Ishikawa (cell line): ENCODE data around the gene SELENOV.

ENCODE experiments used
- CEBPB ChIP-seq: IDR thresholded peaks from 2 replicates; pipeline ENCODE4 v1.6.1; 2012
- CREB1 ChIP-seq: IDR thresholded peaks from 2 replicates; pipeline ENCODE4 v1.6.1; 2012; ENCODE audit warnings: low read depth
- EP300 ChIP-seq: IDR thresholded peaks from 2 replicates; pipeline ENCODE4 v1.6.1; 2012; ENCODE audit warnings: borderline replicate concordance
- MAX ChIP-seq: IDR thresholded peaks from 2 replicates; pipeline ENCODE4 v1.6.1; 2012
- RAD21 ChIP-seq: IDR thresholded peaks from 2 replicates; pipeline ENCODE4 v1.6.1; 2012; ENCODE audit warnings: low read depth
- TAF1 ChIP-seq: IDR thresholded peaks from 2 replicates; pipeline ENCODE4 v1.6.1; 2012; ENCODE audit warnings: low read depth, mild to moderate bottlenecking
- YY1 ChIP-seq: IDR thresholded peaks from 2 replicates; pipeline ENCODE4 v1.6.1; 2012; ENCODE audit warnings: low read depth
- TF ChIP-seq, protein P1 (sequence below): IDR thresholded peaks from 2 replicates; pipeline ENCODE4 v1.6.1; 2012; ENCODE audit warnings: low read depth, mild to moderate bottlenecking

- TF ChIP-seq CREB1, result no peak
- no peak for TF ChIP-seq YY1
- TF ChIP-seq RAD21, result no peak
- TF ChIP-seq CEBPB, result no peak
- no peak for TF ChIP-seq MAX
- TF ChIP-seq, protein P1, sequence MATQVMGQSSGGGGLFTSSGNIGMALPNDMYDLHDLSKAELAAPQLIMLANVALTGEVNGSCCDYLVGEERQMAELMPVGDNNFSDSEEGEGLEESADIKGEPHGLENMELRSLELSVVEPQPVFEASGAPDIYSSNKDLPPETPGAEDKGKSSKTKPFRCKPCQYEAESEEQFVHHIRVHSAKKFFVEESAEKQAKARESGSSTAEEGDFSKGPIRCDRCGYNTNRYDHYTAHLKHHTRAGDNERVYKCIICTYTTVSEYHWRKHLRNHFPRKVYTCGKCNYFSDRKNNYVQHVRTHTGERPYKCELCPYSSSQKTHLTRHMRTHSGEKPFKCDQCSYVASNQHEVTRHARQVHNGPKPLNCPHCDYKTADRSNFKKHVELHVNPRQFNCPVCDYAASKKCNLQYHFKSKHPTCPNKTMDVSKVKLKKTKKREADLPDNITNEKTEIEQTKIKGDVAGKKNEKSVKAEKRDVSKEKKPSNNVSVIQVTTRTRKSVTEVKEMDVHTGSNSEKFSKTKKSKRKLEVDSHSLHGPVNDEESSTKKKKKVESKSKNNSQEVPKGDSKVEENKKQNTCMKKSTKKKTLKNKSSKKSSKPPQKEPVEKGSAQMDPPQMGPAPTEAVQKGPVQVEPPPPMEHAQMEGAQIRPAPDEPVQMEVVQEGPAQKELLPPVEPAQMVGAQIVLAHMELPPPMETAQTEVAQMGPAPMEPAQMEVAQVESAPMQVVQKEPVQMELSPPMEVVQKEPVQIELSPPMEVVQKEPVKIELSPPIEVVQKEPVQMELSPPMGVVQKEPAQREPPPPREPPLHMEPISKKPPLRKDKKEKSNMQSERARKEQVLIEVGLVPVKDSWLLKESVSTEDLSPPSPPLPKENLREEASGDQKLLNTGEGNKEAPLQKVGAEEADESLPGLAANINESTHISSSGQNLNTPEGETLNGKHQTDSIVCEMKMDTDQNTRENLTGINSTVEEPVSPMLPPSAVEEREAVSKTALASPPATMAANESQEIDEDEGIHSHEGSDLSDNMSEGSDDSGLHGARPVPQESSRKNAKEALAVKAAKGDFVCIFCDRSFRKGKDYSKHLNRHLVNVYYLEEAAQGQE, result no peak
- TF ChIP-seq EP300, result no peak
- no peak for TF ChIP-seq TAF1
Observed at GRCh38 chr19:39568604-39569003, 53.7 kb downstream of the SELENOV start.
